ENCODE results near the gene FAM118B.

Gene FAM118B

GRCh38 chr11:126186025-126186698 lies 25.4 kb upstream of the FAM118B start:
- DNase-seq = no peak

- DNase-seq = no peak
Measured at GRCh38 chr11:126186708-126187529, 24.7 kb upstream of the FAM118B start.

DNA sequence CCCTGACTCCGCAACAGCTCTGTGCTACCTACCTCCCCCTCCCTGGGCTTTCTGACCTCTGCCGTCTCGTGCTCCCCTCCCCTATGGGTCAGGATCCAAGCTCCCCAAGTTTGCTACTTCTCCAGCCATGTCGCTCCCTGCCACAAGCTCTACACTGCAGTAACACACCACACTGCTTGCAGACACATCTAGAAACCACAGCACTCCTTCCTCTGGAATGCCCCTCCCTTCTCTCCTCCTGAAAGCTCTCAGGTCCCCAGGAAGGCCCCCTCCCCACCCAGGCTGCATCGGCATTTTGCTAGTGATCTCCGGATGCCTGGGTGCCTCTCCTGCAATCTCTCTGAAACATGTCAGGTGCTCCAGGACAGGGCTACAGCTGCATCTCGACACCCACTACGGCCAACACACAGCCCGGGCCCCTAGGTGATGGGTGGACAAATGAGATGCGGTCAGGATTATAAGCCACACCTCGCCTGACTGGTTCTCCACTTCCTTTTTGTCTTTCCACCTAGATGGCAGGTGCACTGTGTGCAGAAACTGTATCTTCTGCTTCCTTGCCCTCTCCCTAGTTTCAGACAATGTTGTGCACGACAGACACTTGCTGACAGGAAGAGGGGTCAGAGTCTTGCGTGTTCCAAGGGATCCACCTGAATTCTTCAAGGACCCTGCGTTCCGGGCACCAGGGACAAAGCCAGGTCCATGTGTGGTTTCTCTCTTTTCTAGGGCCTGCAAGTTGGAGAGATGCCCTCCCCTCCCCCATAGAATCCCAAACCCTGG lies 23.1 kb upstream of the FAM118B start:
- no peak for DNase-seq

DNA sequence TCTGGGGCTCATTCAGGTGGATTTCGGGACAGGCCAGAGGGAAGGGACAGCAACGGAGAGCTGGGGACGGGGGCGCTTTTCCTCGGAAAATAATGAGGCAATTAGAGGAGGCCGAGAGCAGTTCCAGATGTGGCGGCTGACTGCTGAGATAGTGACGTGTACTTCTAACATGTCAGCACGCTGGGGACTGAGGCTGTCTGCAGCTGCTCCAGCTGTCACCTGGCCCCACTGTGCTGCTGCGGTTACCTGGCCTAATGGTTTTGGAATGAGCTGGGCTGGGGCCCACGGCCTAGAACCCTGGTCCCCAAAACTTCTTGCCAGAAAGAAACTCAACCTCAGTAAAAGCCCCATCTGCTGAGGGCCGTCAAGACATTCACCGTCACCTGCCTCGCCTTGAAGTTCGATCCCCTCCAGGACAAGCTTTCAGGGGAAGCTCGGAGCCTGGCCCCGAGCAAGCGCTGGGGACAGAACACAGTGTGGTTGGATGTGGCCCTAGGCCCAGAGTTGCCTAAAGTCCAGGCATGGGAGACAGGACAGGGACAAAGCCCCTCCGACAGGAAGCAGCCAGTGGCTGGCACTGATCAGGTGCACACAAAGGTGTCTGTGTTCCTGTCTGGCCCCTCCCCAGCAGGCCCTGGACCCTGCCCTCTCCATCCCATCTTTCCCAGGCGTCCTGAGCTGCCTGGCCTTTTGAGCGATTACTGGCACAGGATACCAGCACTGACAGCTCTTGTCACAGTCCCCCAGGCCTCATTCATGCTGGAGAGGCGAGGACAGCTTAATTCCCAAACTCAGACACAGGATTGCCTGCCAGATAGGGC lies 22.3 kb upstream of the FAM118B start:
- DNase-seq = no peak

DNA sequence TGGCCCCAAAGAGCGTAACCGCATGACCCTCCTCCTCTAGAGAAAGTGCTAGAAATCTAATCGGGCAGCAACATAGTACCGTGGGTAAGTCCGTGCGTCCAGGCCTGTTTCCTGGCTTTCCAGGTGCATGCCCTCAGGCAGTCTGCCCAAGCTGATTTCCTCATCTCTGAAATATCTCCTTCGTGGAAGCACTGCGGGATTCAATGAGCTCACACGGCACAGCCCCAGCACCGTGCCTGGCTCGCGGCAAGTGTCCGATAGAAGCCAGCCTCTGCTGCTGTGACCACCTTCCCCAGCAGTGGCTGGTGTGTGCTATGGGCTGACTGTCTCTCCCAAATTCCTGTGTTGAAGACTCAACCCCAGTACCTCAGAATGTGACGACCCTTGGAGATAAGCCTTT lies 20.8 kb upstream of the FAM118B start:
- DNase-seq = no peak

DNA sequence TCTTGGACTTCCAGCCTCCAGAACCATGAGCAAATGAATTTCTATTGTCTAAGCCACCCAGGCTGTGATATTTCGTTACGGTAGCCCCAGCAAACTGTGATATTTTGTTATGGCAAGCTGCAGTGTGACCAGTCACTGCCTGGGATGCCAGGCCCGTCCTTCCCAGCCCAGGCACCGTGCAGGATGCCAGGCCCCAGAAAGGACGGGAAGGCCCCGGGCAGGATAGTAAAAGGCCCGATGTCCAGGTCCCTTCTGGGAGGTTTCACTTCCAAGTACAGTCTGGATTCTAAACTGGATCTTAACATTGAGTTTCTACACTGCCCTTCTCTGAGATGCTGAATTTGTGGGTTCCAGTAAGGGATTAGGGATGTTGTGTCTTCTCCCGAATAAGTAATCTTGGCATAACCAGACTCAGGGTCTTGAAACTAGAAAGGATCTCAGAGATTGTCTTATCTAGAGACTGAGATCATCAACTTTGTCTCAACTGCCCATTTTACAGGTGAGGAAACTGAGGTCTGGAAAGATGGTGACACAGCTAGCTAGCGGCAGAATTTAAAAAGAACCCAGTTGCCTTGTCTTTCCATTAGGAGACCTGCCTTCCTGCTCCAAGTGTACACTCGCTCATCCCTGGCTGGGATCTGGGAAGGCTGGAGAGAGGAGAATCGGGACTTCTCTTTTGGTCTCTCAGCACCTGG lies 20.1 kb upstream of the FAM118B start:
- no peak for DNase-seq

DNA sequence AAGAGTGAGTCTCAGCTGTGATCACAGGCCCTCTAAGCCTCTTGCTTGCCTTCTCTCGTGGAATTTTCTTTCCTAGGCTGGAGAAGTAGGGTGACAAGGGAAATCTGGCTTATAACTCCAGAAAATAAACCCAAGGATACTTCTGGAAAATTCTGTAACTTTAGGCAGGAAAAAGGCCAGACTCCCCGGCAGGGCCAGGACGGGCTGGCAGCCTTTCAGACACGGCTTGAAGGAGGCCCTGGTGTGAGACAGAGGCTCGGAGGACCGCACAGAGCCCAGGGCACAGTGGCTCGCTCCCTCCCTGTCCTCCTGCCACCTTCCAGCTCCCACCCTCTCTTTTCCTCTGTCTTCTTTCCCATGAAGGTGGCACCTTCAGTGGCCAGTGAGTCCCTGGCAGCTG lies 19.2 kb upstream of the FAM118B start:
- peak in 1 of 56 donors; percentile 14 for DNase-seq

- no peak for DNase-seq
Measured at GRCh38 chr11:126193038-126193478, 18.5 kb upstream of the FAM118B start.

GRCh38 chr11:126194121-126194543 lies 17.4 kb upstream of the FAM118B start:
- peak in 24 of 56 donors; percentile 3 to 69 (median 16) for DNase-seq

GRCh38 chr11:126195119-126195518 lies 16.5 kb upstream of the FAM118B start:
- no peak for DNase-seq

DNA sequence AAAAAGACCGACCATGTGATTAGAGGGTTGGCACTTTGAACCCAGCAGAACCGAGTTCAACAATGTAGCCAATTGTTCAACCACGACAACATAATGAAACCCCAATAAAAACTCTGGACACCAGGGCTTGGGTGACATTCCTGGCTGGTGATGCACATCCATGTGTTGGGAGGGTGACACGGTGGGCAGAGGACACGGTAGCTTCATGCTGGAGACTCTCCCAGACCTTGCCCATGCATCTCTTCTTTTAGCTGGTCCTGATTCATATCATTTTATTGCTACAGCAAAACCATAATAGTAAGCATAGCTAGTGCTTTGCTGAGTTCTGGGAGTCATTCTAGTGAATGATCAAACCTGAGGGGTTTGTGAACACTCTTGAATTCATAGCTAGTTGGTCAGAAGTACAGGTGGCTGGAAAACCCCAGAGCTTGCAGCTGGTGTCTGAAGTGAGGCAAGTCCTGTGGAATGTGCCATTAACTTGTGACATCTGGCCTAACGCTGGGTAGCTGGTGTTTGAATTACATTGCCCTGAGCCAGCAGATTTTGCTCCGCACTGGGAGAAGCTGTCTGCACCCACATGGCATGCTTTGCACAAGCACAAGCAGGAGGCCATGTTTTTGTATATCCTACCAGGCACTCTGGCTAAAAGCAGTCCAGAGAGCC lies 14.2 kb upstream of the FAM118B start:
- DNase-seq = no peak

GRCh38 chr11:126198648-126199047 lies 12.9 kb upstream of the FAM118B start:
- peak in 2 of 56 donors; percentile 4 to 17 for DNase-seq

- DNase-seq = no peak
Measured at GRCh38 chr11:126202646-126203359, 8.8 kb upstream of the FAM118B start.

GRCh38 chr11:126205359-126205758 lies 6.2 kb upstream of the FAM118B start:
- no peak for DNase-seq

GRCh38 chr11:126207896-126208295 lies 3.7 kb upstream of the FAM118B start:
- DNase-seq = no peak

DNA sequence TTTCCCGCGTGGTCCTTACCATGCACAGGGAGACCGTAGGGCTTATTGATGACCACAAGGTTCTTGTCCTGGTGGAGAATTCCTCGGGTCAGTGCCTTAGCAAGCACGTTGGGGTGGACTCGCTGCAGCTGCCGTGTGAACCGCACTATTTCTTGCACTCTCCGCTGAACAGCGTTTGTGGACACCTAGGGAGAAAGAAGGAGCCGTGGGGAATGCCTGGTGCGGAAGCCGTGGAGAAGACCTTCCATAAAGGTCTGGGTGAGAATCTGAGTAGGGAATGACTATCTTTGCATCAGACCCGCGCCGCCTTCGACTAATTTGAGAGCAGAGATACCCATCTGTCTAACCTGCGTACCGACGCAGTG lies 729 bp upstream of the FAM118B start:
- no peak for DNase-seq

GRCh38 chr11:126212089-126212660 lies 593 bp downstream of the FAM118B start:
- no peak for DNase-seq

GRCh38 chr11:126214441-126214840 lies 2.9 kb downstream of the FAM118B start:
- DNase-seq = no peak

DNA sequence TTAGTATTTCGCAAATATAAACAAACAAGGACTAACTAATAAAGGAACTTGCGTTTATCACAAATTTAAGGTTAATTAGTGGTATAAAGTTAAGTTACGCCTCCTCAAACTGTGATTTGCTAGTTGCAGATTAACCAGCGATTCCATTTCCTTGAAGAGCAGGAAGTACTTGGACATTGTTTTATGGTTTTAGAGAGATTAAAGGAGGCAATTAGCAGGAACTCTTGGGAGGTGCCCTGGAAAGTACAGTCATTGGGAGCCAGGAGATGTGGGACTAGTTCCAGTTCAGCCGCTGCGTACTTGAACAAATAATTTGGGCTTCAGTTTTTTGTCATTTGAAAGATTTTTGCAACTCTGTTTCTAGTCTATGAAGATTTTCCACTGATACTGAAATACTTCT lies 3.3 kb downstream of the FAM118B start:
- no peak for DNase-seq
